GM21528 (cell line): ENCODE measurements around the gene RBP3.

Experiments
- ATAC-seq: cut with Tn5 transposase; IDR thresholded peaks from one replicate; pipeline ENCODE4 v1.9.1; 2021; ENCODE audit warnings: mild to moderate bottlenecking, moderate library complexity; ENCODE audit not compliant: unreplicated experiment, low FRiP score

Gene RBP3

DNA sequence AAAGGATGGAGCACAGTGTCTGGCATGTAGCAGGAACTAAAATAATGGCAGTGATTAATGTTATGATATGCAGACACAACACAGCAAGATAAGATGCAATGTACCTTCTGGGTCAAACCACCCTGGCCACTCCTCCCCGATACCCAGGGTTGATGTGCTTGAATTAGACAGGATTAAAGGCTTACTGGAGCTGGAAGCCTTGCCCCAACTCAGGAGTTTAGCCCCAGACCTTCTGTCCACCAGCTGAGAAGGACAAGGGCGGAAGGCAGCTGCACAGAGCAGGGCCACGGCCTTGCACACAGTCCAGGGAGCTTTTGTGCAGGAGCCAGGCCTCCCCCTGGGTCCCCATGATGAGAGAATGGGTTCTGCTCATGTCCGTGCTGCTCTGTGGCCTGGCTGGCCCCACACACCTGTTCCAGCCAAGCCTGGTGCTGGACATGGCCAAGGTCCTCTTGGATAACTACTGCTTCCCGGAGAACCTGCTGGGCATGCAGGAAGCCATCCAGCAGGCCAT lies at the start of gene RBP3:
Gene RBP3, plus strand, starts transcription at position 226 of the 514 bp plus-strand sequence. Its CDS starts 122 bp downstream, at position 348.
- no peak for ATAC-seq

DNA sequence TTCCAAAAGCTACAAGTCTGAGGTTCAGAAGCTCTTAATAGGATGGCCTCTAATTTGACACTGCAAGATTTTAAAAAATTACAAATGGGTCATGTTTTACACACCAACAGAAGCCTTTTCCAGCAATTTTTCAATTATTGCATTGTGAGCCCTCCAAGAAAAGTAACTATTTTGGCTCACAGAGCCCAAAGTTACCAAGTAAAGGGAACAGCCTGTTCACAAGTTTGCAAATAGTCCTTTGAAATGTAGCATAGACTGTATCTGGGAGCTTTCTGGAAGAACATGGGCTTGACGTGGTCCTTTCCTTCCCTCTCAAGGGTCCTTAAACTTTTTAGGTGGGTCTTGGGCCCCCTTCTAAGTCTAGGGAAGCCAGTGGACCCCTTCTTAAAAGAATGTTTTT lies 49.4 kb upstream of the RBP3 start:
- ATAC-seq = no peak

DNA sequence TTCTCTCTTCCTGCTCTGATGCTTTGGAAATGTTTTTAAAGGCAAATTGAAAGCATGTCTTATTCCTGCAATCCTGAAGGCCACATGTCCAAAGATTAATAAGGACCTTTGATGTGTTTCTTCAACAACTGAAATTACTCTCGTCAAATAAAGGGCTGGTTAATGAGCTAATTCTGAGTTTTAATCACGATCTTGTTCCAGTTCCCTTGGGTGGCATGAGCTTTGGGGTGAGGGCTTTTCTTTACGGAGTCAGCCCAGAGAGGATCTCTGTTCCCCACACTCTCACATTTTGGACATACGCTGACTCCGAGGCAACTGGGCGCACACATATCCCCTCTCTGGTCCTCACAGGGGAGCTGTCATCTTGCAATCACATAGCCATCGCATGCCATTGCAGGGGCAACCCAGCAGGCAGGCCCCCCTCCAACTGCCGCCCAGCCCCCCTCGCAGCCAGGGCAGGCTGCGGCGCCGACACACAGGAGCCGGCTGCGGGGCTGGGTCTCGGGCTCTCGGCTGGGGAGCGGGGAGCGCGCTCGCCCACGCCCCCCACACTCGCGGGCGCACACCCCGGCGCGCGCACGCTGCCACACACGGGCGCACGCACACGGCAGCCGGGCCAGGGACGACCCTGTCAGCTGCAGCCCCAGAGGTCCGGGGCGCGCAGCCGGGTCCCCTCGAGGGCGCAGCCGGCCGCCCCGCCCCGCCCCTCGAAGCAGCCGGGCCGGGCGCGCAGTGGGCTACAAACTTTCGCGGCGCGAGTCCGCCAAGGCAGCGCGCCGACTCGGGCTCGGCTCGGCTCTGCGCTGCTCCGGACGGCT lies 48.3 kb upstream of the RBP3 start, which contains the start of gene GDF10:
Gene GDF10, plus strand, starts transcription at position 587 of the 818 bp plus-strand sequence. CDS start 455 bp downstream, outside the sequence.
- ATAC-seq = no peak

- ATAC-seq = no peak
Measured at GRCh38 chr10:47300429-47300931, 47.7 kb upstream of the RBP3 start.

DNA sequence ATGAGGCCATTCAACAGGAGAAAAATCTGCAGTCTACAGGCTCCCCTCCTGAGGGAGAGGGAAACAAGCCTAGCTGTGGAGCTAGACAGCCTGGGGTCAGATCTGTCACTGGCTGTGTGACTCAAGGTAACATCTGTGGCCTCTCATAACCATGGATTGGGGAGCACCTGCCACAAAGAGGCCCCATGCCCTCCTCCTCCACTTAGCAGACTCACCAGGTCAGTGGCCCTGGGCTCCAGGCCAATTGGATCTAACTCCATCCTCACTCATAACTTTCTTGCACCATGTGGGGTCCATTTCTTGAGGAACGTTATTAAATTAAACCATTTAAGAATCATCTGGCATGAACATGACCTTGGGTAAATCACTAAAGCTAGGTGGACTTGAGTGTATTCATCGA lies 46.3 kb upstream of the RBP3 start:
- ATAC-seq = no peak

GRCh38 chr10:47303105-47303504 lies 45.1 kb upstream of the RBP3 start:
- ATAC-seq = no peak

DNA sequence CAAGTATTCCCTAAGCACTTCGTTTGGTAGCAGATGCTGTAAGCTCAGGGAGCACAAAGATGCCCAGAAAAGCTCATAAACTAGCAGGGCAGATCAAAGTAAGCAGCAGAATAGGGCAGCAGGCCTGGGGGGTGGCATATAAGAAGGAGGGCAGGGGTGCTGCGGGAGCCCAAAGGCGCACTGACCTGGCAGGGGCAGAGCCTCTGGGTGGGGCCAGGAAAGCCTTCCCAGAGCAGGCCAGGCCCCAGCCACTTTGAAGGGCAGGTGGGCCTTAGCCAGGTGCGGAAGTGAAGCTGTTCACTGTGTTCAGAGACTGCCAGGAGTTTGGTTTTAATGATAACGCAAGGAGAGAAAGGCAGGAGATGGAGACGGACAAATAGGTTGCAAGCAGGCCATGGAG lies 44.3 kb upstream of the RBP3 start:
- no peak for ATAC-seq

GRCh38 chr10:47305566-47305965 lies 42.6 kb upstream of the RBP3 start:
- no peak for ATAC-seq

- ATAC-seq = no peak
Measured at GRCh38 chr10:47306387-47307210, 41.6 kb upstream of the RBP3 start.

DNA sequence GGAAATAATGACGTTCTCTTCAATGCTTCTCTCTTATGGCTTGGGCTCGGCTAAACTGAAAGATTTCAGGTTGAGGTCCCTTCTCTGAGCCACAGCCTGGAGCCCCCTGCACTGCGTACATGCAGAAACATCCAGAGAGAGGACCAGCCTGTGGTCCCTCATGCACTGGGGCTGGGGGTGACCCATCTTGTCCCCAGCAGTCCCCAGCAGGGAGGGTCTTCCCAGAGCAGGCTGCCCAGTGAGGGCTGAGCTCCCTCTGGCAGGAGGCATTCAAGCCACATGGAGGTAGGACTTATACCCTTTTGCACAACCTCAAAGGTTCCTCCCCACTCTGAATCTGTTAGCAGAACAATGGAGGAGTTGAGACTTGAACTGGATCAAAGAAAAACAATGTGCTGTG lies 40.8 kb upstream of the RBP3 start:
- no peak for ATAC-seq

GRCh38 chr10:47308775-47309174 lies 39.4 kb upstream of the RBP3 start:
- no peak for ATAC-seq

DNA sequence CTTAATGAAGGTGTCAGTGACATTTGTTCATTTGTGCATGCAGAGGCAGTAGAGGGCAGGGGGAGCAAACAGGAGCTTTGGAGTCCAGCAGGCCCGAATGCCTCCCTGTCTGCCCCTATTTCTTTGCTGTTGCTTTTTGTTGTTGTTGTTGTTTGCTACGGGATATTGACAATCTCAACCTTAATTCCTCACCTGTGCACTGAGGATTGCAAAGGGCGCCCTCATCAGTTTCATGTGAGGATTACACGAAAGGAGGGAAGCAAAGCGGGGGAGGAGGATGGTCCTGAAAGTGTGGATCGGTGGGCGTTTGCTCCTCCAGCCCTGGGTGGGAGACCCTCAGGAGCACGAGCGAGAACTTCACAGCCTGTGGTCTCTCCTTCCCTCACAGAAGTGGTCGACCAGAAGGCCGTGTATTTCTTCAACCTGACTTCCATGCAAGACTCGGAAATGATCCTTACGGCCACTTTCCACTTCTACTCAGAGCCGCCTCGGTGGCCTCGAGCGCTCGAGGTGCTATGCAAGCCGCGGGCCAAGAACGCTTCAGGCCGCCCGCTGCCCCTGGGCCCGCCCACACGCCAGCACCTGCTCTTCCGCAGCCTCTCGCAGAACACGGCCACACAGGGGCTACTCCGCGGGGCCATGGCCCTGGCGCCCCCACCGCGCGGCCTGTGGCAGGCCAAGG lies 38.6 kb upstream of the RBP3 start:
- ATAC-seq = no peak

DNA sequence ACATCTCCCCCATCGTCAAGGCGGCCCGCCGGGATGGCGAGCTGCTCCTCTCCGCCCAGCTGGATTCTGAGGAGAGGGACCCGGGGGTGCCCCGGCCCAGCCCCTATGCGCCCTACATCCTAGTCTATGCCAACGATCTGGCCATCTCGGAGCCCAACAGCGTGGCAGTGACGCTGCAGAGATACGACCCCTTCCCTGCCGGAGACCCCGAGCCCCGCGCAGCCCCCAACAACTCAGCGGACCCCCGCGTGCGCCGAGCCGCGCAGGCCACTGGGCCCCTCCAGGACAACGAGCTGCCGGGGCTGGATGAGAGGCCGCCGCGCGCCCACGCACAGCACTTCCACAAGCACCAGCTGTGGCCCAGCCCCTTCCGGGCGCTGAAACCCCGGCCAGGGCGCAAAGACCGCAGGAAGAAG lies 38.1 kb upstream of the RBP3 start:
- no peak for ATAC-seq

DNA sequence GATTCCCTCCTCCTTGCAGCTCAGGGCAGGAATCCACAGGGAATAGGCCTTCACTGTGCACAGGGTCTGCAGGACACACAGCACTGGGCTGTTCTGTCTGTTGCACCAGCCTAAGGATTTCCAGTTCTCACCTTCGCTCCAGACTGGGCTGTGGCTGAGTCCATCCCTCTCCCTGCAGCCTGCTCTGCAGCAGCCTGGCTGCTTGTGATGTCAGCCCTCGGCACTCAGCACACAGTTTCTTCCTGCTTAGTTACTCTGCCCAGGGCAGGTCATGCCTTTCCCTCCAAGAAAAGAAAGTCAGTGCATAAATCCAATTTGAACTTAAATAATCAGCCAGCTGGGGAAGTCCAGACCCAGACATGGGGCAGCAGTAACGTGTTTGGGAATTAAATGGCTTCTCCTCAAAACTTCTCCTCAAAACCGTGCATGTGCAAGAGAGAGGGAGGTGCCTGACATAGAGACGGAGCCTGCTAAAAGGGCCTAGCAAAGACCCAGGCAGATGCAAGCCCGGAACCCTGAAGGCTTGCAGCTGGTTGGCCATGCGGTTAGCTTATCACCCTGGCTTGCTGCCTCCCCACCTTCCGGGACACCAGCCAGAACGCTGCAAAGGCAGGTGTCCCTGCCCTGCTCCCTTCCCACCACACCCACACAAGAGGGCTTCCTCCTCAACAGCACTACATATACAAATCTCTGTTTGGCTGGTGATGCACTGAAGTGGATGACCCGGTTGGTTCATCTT lies 36.8 kb upstream of the RBP3 start:
- no peak for ATAC-seq

DNA sequence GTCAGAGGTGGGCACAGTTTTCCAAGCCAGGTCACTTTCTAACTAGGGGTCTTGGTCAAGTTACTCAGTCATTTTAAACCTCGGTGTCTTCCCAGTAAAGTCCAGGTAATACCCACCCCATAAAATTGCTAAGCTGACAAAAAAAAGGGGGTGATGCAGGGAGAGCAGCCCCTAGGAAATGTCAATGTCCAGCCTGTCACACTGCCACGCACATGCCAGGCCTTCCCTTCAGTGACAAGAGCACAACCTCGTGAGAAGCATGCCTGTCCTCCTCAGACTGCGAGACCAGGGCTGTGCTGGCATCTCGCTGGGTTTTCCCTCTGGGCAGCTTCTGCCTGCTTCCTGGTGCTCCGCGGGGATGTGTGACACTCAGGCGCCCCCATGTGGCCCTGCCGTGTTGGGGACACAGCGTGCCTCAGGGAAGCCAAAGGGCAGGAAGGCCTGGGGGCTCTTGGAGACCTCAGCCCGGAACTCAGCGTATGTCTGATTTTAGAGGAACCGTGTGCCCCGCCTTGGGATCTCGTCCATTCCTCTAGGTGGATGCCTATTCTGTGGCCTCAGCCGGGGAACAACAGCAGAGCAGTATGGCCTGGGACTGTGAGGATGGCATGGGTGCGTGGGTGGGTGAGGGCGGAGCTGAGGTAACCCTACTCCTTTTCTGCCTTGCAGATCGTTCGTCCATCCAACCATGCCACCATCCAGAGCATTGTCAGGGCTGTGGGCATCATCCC lies 36.1 kb upstream of the RBP3 start:
- no peak for ATAC-seq

GRCh38 chr10:47312663-47312995 lies 35.5 kb upstream of the RBP3 start:
- no peak for ATAC-seq

DNA sequence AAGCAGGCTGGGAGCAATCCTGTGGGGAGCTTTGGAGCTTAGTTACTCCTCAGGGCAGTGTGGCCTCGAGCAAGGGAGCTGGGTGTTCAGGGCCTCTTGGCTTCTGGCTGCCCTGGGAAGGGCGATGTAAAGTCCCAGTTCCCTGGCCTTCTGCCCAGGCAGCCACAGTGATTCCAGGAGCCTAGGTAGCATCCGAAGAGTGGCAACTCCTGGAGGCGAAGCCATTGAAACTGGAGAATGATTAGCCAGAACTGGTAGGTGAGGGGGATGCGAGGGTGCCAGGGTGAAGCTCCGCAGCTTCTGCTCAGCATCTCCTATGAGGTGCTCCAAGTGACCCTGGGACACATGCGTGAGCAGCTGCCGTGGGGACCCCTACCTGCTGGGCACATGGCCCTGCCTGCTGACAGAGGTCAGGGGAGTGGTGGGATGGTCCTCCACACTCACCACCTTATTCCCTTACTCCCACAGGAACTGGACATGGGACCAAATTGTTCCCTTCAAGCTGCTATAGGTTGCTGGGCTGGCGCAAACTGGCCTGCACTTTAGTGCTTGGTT lies 33.7 kb upstream of the RBP3 start:
- no peak for ATAC-seq

DNA sequence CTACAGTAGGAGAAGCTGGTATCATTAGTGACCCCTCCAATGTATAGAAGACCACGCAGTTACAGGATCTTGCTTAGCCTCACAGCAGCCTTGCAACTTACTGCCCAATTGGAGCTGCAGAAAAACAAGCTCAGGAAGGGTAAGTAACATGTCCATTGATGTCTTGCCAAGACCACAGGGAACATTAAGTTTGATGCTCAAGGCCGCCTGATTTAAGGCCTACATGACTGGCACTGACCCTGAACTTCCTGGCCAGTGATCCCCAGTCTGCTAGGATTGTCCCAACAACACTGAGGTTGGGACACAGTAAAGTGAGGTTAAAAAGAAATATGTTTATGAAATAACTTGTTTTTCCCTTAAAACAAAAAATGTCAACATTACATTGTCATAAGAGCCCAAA lies 32.7 kb upstream of the RBP3 start:
- ATAC-seq = no peak

- no peak for ATAC-seq
Measured at GRCh38 chr10:47316131-47316530, 32.0 kb upstream of the RBP3 start.
